Measurements from ENCODE around the gene GNPTAB. TPM values are rescaled to one million over a fixed set of nuclear protein-coding genes. Genes with fewer than 3 reads are reported as not detected.

Gene GNPTAB
- total and polyA plus RNA-seq, 2 of the 13 experiments (the other 11 are each of a cell fraction or from before 2014, with no cell fraction given), result 13.6 to 19.4 TPM

DNA sequence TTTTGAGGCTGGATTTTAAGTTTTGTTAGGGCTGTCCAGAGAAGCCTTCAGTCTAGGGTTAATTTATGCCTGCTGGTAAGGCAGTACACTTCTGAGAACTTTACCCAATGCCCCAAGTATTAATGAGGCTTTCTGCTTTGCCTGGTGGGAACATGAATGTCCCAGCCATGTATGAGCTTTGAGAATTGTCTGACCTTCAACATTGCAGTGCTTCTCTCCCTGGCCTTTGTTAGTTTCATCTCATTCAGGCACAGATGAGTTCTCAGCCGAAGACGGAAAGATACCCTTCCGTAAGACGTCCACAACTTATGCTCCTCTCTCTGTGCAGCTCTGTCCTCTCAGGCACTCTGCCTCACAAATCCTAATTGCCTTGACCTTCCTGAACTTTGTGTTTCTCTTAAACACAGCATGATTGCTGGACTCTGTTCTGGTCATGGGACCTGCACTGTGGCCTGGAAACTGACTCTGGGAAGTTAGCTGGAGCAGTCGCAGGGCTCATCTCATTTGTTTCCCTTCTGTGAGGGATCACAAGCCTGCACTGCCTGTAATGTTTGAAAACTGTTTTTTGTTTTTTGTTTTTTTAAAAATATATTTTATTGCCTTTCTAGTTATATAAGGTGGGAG, 117.6 kb downstream of the GNPTAB start (continued):
- peak; percentile 70; the same call in 1 of the 2 replicates for TF ChIP-seq ARID4A (CRISPR knock-in tag; IDR thresholded peaks at IDR 0.05; ENCODE audit: borderline replicate concordance)
- no peak for TF ChIP-seq ETV6 (CRISPR knock-in tag; conservative IDR thresholded peaks at IDR 0.05)
- no peak for TF ChIP-seq SYNCRIP (IDR thresholded peaks at IDR 0.05; ENCODE audit: insufficient read depth, low read depth, low read length)
- TF ChIP-seq, protein P1, sequence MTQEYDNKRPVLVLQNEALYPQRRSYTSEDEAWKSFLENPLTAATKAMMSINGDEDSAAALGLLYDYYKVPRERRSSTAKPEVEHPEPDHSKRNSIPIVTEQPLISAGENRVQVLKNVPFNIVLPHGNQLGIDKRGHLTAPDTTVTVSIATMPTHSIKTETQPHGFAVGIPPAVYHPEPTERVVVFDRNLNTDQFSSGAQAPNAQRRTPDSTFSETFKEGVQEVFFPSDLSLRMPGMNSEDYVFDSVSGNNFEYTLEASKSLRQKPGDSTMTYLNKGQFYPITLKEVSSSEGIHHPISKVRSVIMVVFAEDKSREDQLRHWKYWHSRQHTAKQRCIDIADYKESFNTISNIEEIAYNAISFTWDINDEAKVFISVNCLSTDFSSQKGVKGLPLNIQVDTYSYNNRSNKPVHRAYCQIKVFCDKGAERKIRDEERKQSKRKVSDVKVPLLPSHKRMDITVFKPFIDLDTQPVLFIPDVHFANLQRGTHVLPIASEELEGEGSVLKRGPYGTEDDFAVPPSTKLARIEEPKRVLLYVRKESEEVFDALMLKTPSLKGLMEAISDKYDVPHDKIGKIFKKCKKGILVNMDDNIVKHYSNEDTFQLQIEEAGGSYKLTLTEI (CRISPR knock-in tag; conservative IDR thresholded peaks at IDR 0.05), result no peak
- TF ChIP-seq ZNF441 (CRISPR knock-in tag; IDR thresholded peaks at IDR 0.05; ENCODE audit: borderline replicate concordance), result peak; percentile 39; the same call in 1 of the 2 replicates
- TF ChIP-seq CHD4 (IDR thresholded peaks at IDR 0.05; ENCODE audit: borderline replicate concordance, low read length), result no peak
- peak; percentile 99 for TF ChIP-seq NR2F6 (IDR thresholded peaks at IDR 0.05)
- TF ChIP-seq NR2F6 (CRISPR knock-in tag; IDR thresholded peaks at IDR 0.05), result peak; percentile 100
- no peak for TF ChIP-seq ZNF784 (CRISPR knock-in tag; IDR thresholded peaks at IDR 0.05; ENCODE audit: borderline replicate concordance)
- no peak for TF ChIP-seq ZNF678 (CRISPR knock-in tag; IDR thresholded peaks at IDR 0.05)
- peak; percentile 24; the same call in 1 of the 2 replicates for TF ChIP-seq TCF7 (IDR thresholded peaks at IDR 0.05; ENCODE audit: low read depth)
- TF ChIP-seq ZNF24 (IDR thresholded peaks at IDR 0.05), result no peak
- TF ChIP-seq SRSF4 (IDR thresholded peaks at IDR 0.05; ENCODE audit: low read depth, low read length, poor library complexity, severe bottlenecking), result no peak
- no peak for TF ChIP-seq HBP1 (CRISPR knock-in tag; IDR thresholded peaks at IDR 0.05; ENCODE audit: low read depth)
- TF ChIP-seq ZNF777 (CRISPR knock-in tag; IDR thresholded peaks at IDR 0.05), result no peak
- TF ChIP-seq MTA1 (CRISPR knock-in tag; IDR thresholded peaks at IDR 0.05; ENCODE audit: borderline replicate concordance), result no peak; the same call in 1 of the 2 replicates
- TF ChIP-seq, protein P2, sequence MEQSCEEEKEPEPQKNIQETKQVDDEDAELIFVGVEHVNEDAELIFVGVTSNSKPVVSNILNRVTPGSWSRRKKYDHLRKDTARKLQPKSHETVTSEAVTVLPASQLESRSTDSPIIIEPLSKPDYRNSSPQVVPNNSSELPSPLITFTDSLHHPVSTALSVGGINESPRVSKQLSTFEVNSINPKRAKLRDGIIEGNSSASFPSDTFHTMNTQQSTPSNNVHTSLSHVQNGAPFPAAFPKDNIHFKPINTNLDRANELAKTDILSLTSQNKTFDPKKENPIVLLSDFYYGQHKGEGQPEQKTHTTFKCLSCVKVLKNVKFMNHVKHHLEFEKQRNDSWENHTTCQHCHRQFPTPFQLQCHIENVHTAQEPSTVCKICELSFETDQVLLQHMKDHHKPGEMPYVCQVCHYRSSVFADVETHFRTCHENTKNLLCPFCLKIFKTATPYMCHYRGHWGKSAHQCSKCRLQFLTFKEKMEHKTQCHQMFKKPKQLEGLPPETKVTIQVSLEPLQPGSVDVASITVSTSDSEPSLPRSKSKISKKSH (CRISPR knock-in tag; IDR thresholded peaks at IDR 0.05; ENCODE audit: borderline replicate concordance), result no peak
- no peak for TF ChIP-seq SP140L (CRISPR knock-in tag; IDR thresholded peaks at IDR 0.05; ENCODE audit: borderline replicate concordance)
- TF ChIP-seq PBX2 (CRISPR knock-in tag; IDR thresholded peaks at IDR 0.05), result no peak
